Transverse colon (tissue), 3 donors: ENCODE data around the gene RSPO1.

Experiments used
- CTCF ChIP-seq, 5 experiments: fragments of 200-600 bp in 3 of 5; fragments of 450-650 bp in 2 of 5; sonication (generic) in 3 of 5; IDR thresholded peaks; 1 replicate in 2 of 5; 2 replicates in 3 of 5; pipeline ENCODE4 v1.5.1; 2016 to 2017; ENCODE audit warnings: antibody characterized with exemption in 5 of 5, inconsistent platforms in 3 of 5, mild to moderate bottlenecking in 2 of 5, moderate library complexity in 1 of 5
- EP300 ChIP-seq: sonication (generic); formaldehyde crosslinking; IDR thresholded peaks from one replicate; pipeline ENCODE4 v1.6.1; 2017; ENCODE audit warnings: antibody characterized with exemption, low read depth
- POLR2A ChIP-seq: fragments of 450-650 bp; IDR thresholded peaks from one replicate; pipeline ENCODE4 v1.6.1; 2016; ENCODE audit warnings: antibody characterized with exemption, mild to moderate bottlenecking, moderate library complexity

- TF ChIP-seq CTCF (IDR thresholded peaks at IDR 0.05) (no peak), POLR2A (no peak), EP300 (no peak)
Observed at GRCh38 chr1:37599940-37600339, 34.8 kb downstream of the RSPO1 start.
